NCI-H460 (cell line): ENCODE data around the gene PLA2G12A. TPM values are rescaled to one million over a fixed set of nuclear protein-coding genes. Genes with fewer than 3 reads are reported as not detected.

Experiments used
- DNase-seq: peaks from one replicate; pipeline ENCODE4 v3.0.0-alpha.2; 2016; ENCODE audit warnings: low read depth; ENCODE audit errors: extremely low read depth
- polyA plus RNA-seq: library from polyadenylated mRNA; depleted of rRNA; stranded (reverse); fragments of >200 nt; gene quantifications from 2 replicates; pipeline ENCODE4 v1.2.3, GENCODE V29; 2014; cell fraction: nucleus; rRNA removed
- total RNA-seq: library from RNA; depleted of rRNA; stranded (reverse); fragments of >200 nt; shearing (Covaris generic); gene quantifications from 2 replicates; pipeline ENCODE4 v1.2.3, GENCODE V29; 2014; rRNA removed

Gene PLA2G12A
- total RNA-seq = 12.9 and 17.3 TPM in 2 replicates
- 11.5 TPM in 2 replicates for polyA plus RNA-seq

DNA sequence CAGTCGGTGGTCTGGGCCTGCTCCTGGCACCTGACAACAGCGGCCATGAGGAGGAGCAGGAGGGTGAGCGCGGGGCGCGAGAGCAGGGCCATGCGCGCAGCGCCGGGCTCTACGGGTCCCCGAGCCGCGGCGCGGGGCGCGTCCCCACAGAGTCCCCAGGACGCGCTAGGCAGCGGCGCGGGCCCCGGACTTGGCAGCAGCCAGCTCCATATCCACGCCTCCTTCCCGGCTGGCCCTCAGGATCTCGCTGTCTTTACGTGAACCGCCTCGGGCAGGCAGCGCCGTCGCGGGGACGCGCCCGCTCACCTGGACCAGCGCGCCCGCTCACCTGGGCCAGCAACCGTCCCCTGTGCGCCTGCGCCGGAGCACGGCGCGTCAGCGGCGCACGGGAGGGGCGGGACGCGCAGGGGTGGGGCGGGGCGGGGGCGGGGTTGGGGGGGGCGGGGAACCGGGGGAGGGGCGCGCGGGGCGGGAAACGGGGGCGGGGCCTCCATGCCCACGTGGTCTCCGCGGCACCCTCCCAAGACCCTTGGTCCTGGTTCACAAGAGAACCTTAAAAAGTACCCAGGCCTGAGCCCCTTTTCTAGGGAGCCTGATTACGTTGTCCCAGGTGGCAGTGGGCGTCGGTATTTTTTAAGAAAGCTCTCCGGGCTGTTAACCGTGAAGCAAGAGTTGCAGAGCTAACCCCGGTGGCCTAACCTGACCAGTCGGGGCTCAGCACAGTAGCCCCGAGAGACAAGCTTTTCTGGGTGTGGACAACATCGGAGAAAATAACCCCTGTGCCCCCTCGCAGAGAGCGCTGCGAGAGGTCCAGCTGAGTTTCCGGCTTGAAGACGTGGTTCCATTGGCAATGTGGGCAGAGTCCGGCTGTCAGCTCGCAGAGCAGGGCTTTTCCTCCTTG, at the start of gene PLA2G12A:
Gene PLA2G12A, minus strand, starts transcription at position 353 of the 901 bp plus-strand sequence. Its CDS starts 261 bp downstream, at position 92.
- peak; percentile 31 for DNase-seq

DNA sequence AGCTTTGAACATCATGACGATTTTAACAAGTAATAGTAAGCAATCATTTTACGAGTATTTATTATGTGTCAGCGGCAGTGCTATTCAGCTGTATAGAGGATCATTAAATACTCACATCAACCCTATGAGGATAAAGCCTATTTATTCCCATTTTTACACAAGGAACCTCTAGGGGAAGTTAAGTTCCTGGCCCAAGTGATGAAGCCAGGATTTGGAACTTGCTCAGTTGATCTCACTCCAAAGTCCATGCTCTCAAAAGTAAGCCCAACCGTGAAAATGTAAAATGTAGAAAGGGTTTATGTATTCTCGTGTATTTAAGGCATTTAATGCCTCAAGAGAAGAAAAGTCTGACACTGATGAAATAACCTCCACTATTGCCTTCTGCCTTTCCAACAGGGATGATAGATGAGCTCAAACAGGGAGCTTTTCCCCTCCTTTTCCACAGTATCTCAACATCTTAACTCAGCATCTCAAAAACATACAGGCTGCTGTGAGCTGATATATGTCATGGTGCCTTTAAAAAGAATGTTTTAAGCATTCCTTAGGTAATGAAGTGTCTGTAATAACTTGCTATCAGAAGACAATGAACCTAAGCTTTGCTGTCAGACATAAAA, 35.0 kb upstream of the PLA2G12A start:
- DNase-seq = no peak

DNA sequence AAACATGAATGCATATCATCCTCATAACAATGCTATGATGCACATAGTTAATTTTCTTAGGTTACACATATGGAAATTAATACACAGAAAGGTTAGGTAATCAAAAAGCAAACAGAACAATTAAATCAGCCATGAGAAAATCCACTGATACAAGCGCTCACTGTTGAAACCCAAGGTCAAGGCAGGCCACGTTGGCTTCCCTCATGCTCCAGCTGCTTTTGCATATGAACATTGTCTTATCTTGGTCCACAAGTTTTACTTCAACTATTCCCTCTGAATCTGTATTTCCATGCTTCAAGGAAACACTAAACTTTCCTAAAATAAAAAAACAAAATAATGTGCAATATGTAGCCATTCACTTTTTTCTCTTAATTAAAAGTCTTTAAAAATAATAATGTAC, 34.5 kb upstream of the PLA2G12A start:
- DNase-seq = no peak

DNA sequence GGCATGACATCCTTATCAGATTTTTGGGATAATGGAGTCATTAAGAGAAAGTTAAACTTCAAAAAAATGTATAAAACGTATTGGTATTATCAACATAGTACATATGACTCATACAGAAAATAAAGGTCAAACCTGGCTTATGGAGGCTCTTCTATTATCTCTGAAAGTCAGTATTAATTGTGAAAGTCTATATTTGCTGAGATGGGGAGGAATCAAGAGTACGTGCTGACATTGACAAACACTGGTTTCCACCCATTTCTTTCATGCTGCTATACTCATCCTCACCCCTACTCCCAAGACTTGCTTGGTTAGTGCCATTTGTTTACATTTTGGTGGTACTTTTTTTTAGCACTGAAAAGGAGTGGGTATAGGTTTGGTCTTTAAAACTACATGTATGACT, 30.8 kb upstream of the PLA2G12A start:
- no peak for DNase-seq

DNA sequence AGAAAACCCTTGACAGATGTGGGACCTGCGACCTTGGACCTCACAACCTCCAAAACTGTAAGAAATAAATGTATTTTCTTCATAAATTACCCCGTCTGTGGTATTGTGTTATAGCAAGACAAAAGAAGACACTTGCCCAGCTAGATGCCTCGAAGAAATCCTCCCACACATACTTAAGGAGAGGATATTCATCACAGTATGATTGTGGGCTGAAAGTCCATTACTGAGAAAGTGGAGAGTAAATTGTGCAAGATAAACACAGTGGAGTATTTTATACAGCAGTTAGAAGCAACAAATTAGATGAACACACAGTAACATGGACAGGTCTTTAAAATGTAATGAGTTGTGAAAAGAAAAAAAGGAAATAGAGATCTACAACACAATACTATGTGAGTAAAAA, 25.8 kb upstream of the PLA2G12A start:
- DNase-seq = no peak

DNA sequence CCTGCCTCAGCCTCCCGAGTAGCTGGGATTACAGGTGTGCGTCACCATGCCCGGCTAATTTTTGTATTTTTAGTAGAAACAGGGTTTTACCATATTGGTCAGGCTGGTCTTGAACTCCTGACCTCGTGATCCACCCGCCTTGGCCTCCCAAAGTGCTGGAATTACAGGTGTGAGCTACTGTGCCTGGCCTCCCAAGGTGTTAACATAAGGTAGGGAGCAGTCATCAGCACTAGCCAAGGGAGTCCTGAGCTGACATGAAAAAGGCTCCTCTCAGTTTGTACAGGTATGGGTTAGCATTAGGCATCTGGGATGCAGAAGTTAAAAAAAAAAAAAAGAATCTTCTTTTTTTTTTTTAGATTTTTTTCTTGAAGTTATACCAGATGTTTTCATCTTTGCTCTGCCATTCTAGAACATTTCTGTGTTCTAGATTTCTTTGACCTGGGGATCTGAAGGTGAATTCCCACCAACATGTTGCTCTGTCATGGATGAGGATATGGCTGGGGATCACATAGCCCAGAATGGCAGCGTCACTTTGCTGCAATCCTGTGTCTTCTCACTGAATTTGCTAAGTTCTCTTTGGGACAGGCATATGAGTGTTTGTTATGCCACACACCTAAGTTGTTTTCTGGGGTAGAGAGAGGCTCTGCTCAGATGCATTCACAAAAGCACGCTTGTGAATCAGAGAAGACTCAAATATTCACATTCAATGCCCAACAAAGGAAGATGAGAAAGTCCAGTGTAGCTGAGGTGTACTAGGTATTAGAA, 24.4 kb upstream of the PLA2G12A start:
- DNase-seq = no peak

DNA sequence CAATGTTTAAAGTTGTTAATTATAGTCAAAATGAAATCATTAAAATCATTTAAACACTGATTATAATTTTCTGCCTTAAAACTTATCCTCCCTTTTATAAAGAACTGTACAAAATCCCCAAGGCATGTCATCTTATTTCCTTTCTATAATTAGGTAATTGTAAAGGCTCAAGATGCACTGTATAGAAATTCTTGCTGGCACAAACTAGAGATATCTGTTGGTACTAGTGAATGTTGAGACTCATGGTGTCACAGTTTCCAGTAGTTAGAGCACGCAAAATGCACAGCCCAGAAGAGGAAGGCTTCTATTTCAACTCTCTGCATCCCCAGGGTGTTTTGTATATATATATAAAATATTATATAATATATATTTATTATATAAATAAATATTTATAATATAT, 22.7 kb upstream of the PLA2G12A start:
- DNase-seq = no peak

DNA sequence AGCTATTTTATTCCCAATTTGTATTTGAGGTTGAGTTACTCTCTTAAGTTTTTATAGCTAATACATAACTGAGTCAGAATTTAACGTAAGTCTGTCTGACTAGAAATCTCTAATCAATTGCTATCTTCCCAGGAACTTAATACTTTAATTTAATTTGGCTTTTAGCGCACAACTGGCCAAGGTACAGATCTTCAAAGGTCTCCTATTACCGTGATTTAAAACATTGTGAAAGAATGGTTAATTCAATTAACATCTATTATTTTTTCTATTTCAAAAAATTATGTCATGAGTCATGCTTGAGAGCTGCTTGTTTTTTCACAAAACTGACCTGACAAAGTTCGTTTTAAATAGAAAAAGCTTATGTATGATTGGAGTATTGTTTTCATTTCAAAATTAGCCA, 22.0 kb upstream of the PLA2G12A start:
- DNase-seq = no peak

DNA sequence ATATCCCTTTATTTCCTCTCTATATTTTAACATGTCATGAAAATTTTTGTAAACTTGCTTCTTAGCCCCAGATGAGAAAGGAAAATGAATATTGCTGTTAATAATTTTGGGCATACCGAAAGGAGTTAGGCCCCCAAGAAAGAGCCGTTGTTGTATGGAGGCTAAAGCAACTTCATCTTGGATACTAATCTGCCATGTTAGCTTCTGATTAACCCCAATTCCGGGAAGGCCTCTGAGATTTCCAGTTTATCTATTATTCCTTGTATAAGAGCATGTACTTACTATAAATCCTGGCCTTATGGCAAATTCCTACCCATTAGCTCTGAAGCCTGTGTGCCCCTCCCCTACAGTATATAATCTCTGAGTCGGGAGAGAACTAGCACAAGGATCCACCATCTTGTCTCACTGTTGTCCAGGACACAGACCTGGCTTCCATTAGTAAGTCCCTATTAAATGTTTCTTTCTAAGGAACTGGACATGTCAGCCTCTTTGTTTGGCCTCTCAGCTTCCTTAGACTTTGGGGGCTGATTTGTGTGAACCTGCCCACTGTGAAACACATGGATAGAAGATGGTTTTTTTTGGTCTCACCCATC, 20.9 kb upstream of the PLA2G12A start:
- DNase-seq = no peak

DNA sequence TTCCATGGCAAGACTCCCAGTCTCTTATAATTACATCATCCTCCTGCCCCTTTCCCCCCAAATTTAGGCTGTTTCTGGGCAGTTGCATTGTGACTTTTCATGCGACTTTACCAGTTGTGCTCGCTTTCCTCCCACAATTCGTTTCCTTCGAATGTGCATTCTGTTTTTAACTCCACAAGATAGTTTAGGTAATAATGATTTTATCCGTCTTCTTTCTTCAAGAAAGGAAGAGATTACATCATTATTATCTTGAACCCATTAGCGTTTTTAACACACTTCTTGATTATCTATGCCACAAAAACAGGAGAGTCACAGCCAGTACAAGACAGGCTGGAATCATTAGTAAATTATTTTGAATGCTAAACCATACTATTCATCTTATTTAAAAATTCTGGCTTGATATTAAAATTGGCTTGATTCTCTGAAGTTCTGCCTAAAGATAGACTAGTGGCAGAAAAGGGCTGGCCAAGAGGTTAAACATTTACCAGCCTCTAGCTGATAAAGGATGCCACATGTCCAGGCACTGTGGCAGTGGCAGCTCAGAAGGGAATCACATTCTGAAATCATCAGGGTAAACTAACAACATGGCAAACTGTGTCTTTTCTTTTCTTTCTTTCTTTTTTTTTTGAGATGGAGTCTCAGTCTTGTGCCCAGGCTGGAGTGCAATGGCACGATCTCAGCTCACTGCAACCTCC, 19.7 kb upstream of the PLA2G12A start:
- DNase-seq = no peak

DNA sequence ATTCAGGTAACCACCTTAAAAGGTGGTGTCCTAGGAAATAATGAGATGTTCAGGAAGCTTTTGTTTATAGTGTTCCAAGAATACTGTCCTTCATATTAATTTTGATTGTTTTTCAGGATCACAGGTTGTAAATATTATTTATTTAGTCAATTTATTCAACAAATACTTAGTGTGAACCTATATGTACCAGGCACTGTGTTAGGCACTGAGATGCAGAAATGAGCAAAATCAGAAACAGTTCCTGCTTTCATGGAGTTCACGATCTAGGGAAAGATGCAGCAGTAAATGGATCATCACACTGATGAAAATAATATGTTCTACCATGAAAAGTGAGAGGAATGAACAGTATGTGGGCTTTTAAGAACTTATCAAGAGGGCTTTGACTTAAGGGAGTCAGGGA, 18.2 kb upstream of the PLA2G12A start:
- DNase-seq = no peak

DNA sequence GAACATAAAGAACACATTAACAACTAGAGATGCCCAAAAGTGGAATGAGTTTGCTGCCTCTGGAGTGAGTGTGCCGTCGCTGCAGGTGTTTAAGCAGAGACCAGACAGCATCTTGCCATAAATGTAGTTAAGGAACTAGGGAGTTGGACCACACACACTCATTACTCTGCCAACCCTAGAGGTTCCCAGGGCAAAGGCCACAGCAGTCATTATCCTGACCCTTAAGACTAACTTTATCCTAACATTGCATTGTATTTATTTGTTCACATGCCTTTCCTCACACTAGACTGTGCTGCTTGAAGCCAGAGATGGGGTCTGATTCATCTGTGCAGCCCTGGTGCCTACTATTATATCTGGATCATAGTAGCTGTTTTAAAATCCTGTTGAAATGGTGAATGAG, 16.9 kb upstream of the PLA2G12A start:
- DNase-seq = no peak

DNA sequence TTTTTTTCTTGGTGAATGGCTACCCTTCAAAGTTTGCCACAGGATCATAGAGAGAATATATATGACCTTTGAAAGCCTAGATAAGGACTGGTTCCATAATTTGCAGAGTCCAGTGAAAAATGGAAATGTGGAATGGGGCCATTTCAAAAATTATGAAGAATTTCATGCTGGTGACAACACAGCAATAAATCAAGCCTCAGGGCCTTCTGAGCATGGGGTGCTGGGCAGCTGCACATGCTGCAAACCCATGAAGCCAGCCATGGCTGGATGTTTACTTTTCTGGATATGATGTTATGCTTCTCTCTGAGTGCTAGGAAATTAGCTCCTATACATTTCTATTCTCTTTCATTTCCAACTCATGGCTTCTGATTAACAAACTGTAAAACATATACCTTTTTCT, 16.0 kb upstream of the PLA2G12A start:
- DNase-seq = no peak

DNA sequence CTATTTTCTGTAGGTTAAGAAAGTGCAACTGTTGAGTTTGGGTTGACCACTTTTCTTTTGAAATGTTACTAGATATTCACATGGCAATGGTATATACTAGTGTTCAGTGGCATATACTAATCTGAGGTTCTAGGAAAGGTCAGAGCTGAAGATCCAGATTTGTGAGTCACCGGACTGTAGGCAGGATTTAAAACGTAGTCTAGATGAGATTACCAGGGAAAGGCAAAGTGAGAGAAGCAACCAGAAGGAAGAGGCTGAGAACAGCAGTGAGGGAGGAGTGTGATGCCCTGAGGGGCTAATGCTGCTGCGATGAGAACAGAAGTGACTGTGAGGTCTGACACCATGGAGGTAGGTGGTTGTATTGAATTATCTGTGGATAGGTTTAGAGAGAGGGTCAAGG, 9.7 kb upstream of the PLA2G12A start:
- DNase-seq = no peak

DNA sequence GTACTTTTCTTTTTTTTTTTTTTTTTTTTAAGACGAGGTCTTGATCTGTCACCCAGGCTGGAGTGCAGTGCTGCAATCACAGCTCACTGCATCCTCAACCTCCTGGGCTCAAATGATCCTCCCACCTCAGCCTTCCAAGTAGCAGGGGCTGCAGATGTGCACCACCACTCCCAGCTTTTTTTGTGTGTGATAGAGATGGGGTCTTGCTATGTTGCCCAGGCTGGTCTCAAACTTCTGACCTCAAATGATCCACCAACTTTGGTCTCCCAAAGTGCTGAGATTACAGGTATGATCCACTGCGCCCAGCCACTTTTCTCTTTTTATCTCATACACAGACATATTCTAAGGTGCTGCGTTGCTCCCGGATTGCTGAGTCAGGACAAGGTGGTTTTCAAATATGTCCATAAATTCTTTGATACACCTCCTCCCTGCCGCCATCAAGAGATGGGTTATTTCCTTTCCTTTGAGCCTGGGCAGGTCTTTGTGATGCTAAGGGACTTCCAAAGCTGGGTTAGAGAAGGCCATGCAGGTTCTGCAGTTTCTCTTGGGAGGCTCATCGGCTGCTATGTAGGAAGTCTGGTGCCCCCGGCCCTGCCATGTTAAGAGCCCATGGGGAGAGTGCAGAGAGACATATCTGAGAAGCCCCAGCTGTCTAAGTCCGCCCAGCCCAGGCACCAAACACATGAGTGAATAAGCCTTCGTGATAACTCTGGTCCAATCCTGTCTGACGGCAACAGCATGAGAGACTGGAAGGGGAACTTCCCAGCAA, 8.4 kb upstream of the PLA2G12A start:
- no peak for DNase-seq

DNA sequence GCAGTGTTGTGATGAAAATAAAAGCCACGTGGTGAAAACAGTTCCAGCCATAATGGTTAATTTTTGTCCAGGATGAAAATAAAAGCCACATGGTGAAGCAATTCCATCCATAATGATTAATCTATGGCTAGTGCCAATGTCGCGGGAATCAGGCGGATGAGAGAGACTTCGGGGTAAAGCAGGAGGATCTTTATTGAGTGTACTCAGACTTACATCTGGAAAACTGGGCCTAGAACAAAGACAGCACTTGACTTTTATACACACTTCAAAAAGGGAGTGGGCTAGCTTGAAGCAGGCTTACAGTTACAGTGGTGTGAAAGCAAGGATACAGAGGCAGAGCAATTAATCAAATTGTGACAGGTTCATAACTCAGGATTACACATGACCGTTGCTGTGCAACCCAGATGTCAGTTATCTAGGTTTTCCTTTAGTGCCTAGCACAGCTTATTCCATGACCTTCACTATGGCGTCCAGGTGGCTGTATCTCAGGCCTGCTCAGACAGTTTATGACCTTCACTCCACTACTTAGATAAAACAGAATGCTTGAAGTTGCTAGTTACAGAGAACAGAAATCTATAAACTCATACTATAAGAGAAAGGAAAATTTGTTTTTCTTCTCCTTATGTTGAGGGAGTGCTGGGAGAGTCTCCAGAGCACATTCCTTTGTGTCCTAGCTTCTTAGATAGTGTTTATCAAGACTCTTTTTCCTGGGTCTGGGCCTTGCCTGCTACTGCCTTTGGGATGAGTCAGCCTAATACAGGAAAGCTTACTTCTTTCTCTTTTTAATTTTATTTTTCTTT, 5.9 kb upstream of the PLA2G12A start:
- no peak for DNase-seq

DNA sequence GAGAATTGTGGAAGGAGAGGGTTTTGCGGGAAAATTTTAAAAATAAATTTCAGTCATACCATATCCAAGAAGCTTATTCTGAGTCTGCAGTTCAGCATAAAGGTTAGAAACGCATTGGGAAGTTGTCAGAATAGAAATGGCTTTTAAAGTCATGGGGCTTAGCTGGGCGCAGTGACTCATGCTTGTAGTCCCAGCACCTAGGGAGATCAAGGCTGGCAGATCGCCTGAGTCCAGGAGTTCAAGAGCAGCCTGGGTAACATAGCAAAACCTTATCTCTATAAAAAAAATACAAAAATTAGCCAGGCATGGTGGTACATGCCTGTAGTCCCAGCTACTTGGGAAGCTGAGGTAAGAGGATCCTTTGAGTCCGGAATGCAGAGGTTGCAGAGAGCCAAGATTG, 3.9 kb upstream of the PLA2G12A start:
- DNase-seq = no peak

DNA sequence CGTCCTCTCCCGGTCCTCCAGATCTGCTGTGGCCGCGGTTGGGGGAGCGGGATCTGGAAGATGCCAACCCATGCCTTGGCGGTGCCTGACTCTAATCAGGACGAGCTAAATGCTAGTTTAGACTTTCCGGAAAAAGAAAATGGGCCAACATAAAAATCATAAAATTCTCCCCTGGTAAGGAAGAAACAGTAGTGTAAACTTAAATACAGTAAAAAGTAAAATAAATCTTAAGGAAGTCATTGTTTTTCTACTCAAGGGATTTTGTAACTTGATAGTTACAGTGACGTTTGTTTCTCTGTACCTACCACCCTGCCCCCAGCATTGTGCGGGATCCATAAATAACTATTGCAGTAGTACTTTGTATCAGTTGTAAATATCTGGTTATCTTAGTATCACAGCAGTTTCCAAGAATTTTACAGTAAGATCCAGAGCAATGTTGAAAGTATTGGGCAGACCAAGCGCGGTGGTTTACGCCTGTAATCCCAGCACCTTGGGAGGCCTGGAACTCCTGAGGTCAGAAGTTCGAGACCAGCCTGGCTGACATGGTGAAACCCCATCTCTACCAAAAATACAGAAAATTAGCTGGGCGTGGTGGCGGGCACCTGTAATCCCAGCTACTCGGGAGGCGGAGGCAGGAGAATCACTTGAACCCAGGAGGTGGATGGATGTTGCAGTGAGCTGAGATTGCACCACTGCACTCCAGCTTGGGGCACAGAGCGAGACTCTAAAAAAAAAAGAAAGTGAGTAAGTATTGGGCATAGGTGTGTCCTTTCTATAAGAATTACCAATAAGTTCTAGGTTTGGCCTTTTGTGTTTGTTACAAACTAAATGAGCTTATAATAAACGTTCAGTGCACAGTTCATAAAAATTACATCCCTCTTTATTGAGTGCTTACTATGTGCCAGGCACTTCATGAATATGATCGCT, 1.0 kb upstream of the PLA2G12A start:
- DNase-seq = no peak
